Measurements from ENCODE around the gene CD37.

- no peak for TF ChIP-seq POLR2A (IDR thresholded peaks at IDR 0.05)
- TF ChIP-seq EP300 (IDR thresholded peaks at IDR 0.05), result no peak
Observed at GRCh38 chr19:49382639-49383038, 47.4 kb downstream of the CD37 start.
